GM19468 (cell line): ENCODE measurements around the gene KISS1.

Experiments used
- ATAC-seq: cut with Tn5 transposase; IDR thresholded peaks from one replicate; pipeline ENCODE4 v1.9.1; 2021; ENCODE audit warnings: mild to moderate bottlenecking, moderate library complexity, moderate number of reproducible peaks; ENCODE audit not compliant: unreplicated experiment; ENCODE audit errors: extremely low read depth

KISS1 gene

GRCh38 chr1:204142032-204142974 is 54.0 kb downstream of the KISS1 start:
- no peak for ATAC-seq

GRCh38 chr1:204141131-204141530 is 55.2 kb downstream of the KISS1 start:
- ATAC-seq: no peak
